WI38 (cell line): ENCODE data around the gene PDK1.
"Not testable (repeated sequence)": the region's sequence is repeated elsewhere in the genome, so short reads cannot be mapped to it uniquely, and the experiment has no call there.

Experiments
- H3K4me3 ChIP-seq: 2 replicates; pipeline ENCODE4 v1.5.1; 2011; ENCODE audit warnings: low read depth, mild to moderate bottlenecking, control low read depth, low read length
- CTCF ChIP-seq: IDR thresholded peaks from 2 replicates; pipeline ENCODE4 v1.5.1; 2012; ENCODE audit warnings: low read depth, mild to moderate bottlenecking, control low read depth, low read length

Gene PDK1

GRCh38 chr2:172582656-172583055 is 26.8 kb downstream of the PDK1 start:
- H3K4me3 ChIP-seq = no peak overlapping the region
- TF ChIP-seq CTCF = no peak

- no peak overlapping the region for H3K4me3 ChIP-seq
- TF ChIP-seq CTCF = no peak
These were observed 30.5 kb downstream of the PDK1 start for GRCh38 chr2:172586245-172586891.

GRCh38 chr2:172587231-172587630 is 31.3 kb downstream of the PDK1 start:
- H3K4me3 ChIP-seq = not testable (repeated sequence)

GRCh38 chr2:172588931-172589330 is 33.0 kb downstream of the PDK1 start:
- TF ChIP-seq CTCF = no peak
- H3K4me3 ChIP-seq = no peak overlapping the region

- H3K4me3 ChIP-seq = not testable (repeated sequence)
These were observed 35.5 kb downstream of the PDK1 start for GRCh38 chr2:172591386-172591785.

GRCh38 chr2:172592190-172592589 is 36.3 kb downstream of the PDK1 start:
- H3K4me3 ChIP-seq = not testable (repeated sequence)

- no peak overlapping the region for H3K4me3 ChIP-seq
- TF ChIP-seq CTCF = no peak
These were observed 40.9 kb downstream of the PDK1 start for GRCh38 chr2:172596776-172597175.

- TF ChIP-seq CTCF = no peak
- no peak overlapping the region for H3K4me3 ChIP-seq
These were observed 41.4 kb downstream of the PDK1 start for GRCh38 chr2:172597176-172597842.

GRCh38 chr2:172599947-172600346 is 44.1 kb downstream of the PDK1 start:
- no peak for TF ChIP-seq CTCF
- H3K4me3 ChIP-seq = no peak overlapping the region
